HepG2 (cell line): ENCODE measurements around the gene IRGM. TPM values are rescaled to one million over a fixed set of nuclear protein-coding genes. Genes with fewer than 3 reads are reported as not detected.

Experiments used
- AHDC1 ChIP-seq: sonication (generic); formaldehyde crosslinking; IDR thresholded peaks from 2 replicates; pipeline ENCODE4 v1.5.1; 2020; ENCODE audit warnings: mild to moderate bottlenecking, missing genetic modification reagents, borderline replicate concordance
- HMGA1 ChIP-seq: sonication (generic); formaldehyde crosslinking; conservative IDR thresholded peaks from 2 replicates; pipeline ENCODE4 v1.4.0; 2020; ENCODE audit warnings: missing genetic modification reagents
- KLF13 ChIP-seq: sonication (generic); formaldehyde crosslinking; IDR thresholded peaks from 2 replicates; pipeline ENCODE4 v1.4.0; 2020; ENCODE audit warnings: mild to moderate bottlenecking, missing genetic modification reagents
- NR2F6 ChIP-seq, 2 experiments: IDR thresholded peaks; 2 replicates each; pipeline ENCODE4 v1.6.1; 2016; ENCODE audit warnings: antibody characterized with exemption in 1 of 2, mild to moderate bottlenecking in 1 of 2
- SUZ12 ChIP-seq: fragments of 150-350 bp; IDR thresholded peaks from 2 replicates; pipeline ENCODE4 v1.6.1; 2014; ENCODE audit warnings: low read depth, low read length
- TIGD3 ChIP-seq: sonication (generic); formaldehyde crosslinking; IDR thresholded peaks from 2 replicates; pipeline ENCODE4 v1.5.1; 2020; ENCODE audit warnings: mild to moderate bottlenecking, missing genetic modification reagents, borderline replicate concordance
- XRCC5 ChIP-seq: fragments of 200-400 bp; formaldehyde crosslinking; optimal IDR thresholded peaks from 2 replicates; pipeline ENCODE3; 2017; ENCODE audit warnings: mild to moderate bottlenecking, low read length
- ZBTB10 ChIP-seq: sonication (generic); formaldehyde crosslinking; IDR thresholded peaks from 2 replicates; pipeline ENCODE4 v1.4.0; 2020; ENCODE audit warnings: missing genetic modification reagents, borderline replicate concordance
- ZBTB33 ChIP-seq: sonication (generic); formaldehyde crosslinking; IDR thresholded peaks from 2 replicates; pipeline ENCODE4 v1.4.0; 2020; ENCODE audit warnings: missing genetic modification reagents
- ZKSCAN1 ChIP-seq: fragments of 150-350 bp; IDR thresholded peaks from 2 replicates; pipeline ENCODE4 v1.6.1; 2014; ENCODE audit warnings: low read length
- ZMAT3 ChIP-seq: sonication (generic); formaldehyde crosslinking; conservative IDR thresholded peaks from 2 replicates; pipeline ENCODE4 v1.7.0; 2021; ENCODE audit warnings: missing genetic modification reagents
- ZNF160 ChIP-seq: sonication (generic); formaldehyde crosslinking; IDR thresholded peaks from 2 replicates; pipeline ENCODE4 v1.8.0; 2022; ENCODE audit warnings: mild to moderate bottlenecking, inconsistent platforms, missing genetic modification reagents
- ZNF382 ChIP-seq: sonication (generic); formaldehyde crosslinking; IDR thresholded peaks from 2 replicates; pipeline ENCODE4 v1.5.0; 2020; ENCODE audit warnings: missing genetic modification reagents, mild to moderate bottlenecking, borderline replicate concordance
- ZNF431 ChIP-seq: sonication (generic); formaldehyde crosslinking; IDR thresholded peaks from 2 replicates; pipeline ENCODE4 v1.9.0; 2022; ENCODE audit warnings: missing genetic modification reagents, low read depth, mild to moderate bottlenecking, borderline replicate concordance
- ZNF572 ChIP-seq: sonication (generic); formaldehyde crosslinking; IDR thresholded peaks from 2 replicates; pipeline ENCODE4 v1.5.1; 2020; ENCODE audit warnings: mild to moderate bottlenecking, missing genetic modification reagents
- ZNF792 ChIP-seq: IDR thresholded peaks from 2 replicates; pipeline ENCODE4 v1.6.1; 2016
- polyA plus RNA-seq, 8 experiments: library from polyadenylated mRNA; depleted of rRNA in 3 of 8; stranded (reverse) in 7 of 8; unstranded in 1 of 8; fragments of >200 nt; fragmentation: Illumina TruSeq in 4 of 8; extraction: Trizol in 4 of 8; gene quantifications; 2 replicates each; pipeline versions ENCODE4 v1.2.1 to v1.2.3, GENCODE V29; 2011 to 2016; ENCODE audit warnings: low read depth in 4 of 8, missing spikeins in 1 of 8, mixed read lengths in 1 of 8; ENCODE audit not compliant: insufficient read depth in 1 of 8
- total RNA-seq, 5 experiments: library from RNA; depleted of rRNA; stranded (reverse); fragments of >200 nt; fragmentation: Illumina TruSeq; extraction: Trizol; gene quantifications; 2 replicates each; pipeline ENCODE4 v1.2.3, GENCODE V29; 2016; ENCODE audit warnings: low read depth in 1 of 5

Gene IRGM
- total and polyA plus RNA-seq, 2 of the 13 experiments (the other 11 are each of a cell fraction or from before 2014, with no cell fraction given): not detected

- no peak for TF ChIP-seq ZNF572 (CRISPR knock-in tag)
- no peak for TF ChIP-seq XRCC5
- no peak for TF ChIP-seq KLF13 (CRISPR knock-in tag)
- TF ChIP-seq ZBTB33 (CRISPR knock-in tag): no peak
- TF ChIP-seq NR2F6 (IDR thresholded peaks at IDR 0.05): no peak
- TF ChIP-seq NR2F6 (CRISPR knock-in tag; IDR thresholded peaks at IDR 0.05): peak; percentile 29; the same call in 1 of the 2 replicates
- TF ChIP-seq ZNF431: no peak
- no peak for TF ChIP-seq ZBTB10 (CRISPR knock-in tag)
- 0 out of 2 replicates have a peak, but pooled peaks have one; percentile 26 for TF ChIP-seq ZMAT3 (CRISPR knock-in tag)
- TF ChIP-seq ZKSCAN1: no peak
- no peak for TF ChIP-seq SUZ12
- peak; percentile 58; the same call in 1 of the 2 replicates for TF ChIP-seq AHDC1
- no peak for TF ChIP-seq ZNF160 (CRISPR knock-in tag)
- TF ChIP-seq ZNF792 (CRISPR knock-in tag): 0 out of 2 replicates have a peak, but pooled peaks have one; percentile 49
- TF ChIP-seq TIGD3: no peak
- no peak for TF ChIP-seq ZNF382 (CRISPR knock-in tag)
- no peak for TF ChIP-seq HMGA1 (CRISPR knock-in tag)
Observed at GRCh38 chr5:150860246-150860821, 14.0 kb downstream of the IRGM start (continued).
